OCI-LY3 (cell line): ENCODE results near the gene CIAO3.

Source experiments
- CTCF ChIP-seq: fragments of 200-600, 300-600 bp; sonication (generic); IDR thresholded peaks from 2 replicates; pipeline ENCODE4 v1.5.1; 2014; ENCODE audit warnings: antibody characterized with exemption, low read length, low read depth
- EZH2phosphoT487 ChIP-seq: fragments of 200-600 bp; shearing (Covaris generic); IDR thresholded peaks from 2 replicates; pipeline ENCODE4 v1.6.1; 2018; ENCODE audit warnings: antibody characterized with exemption, mixed run types, low read depth

- TF ChIP-seq CTCF (peak; percentile 29), EZH2phosphoT487 (no peak)
These were observed 54.8 kb downstream of the CIAO3 start for GRCh38 chr16:685967-686366.
